HepG2 (cell line): Measurements from ENCODE around the gene COA1. TPM values are rescaled to one million over a fixed set of nuclear protein-coding genes. Genes with fewer than 3 reads are reported as not detected.

Source experiments
- ATAC-seq: fragments of 200-7000 bp; cut with Tn5 transposase; 3 replicates; pipeline ENCODE4 v1.9.1; 2020; ENCODE audit warnings: mild to moderate bottlenecking, moderate library complexity
- BruUV-seq: library from RNA; stranded (reverse); fragments of 400-500 nt; replicated peaks from 2 replicates; lab custom pipeline; 2021; lab: Mats Ljungman, UMichigan
- CTCF ChIA-PET: fragments of 300-600 bp; formaldehyde crosslinking; extraction: SDS; loops from one replicate; lab custom pipeline; 2021; ENCODE audit warnings: low total read pairs, inconsistent platforms, low intra/inter-chr PET ratio; lab: Yijun Ruan, JAX
- POLR2A ChIA-PET: fragments of 350-600 bp; sonication (Branson Sonifier 250); formaldehyde crosslinking; loops from one replicate; lab custom pipeline; 2020; ENCODE audit warnings: antibody characterized with exemption, inconsistent platforms; lab: Yijun Ruan, JAX
- DNase-seq: peaks from one replicate; pipeline ENCODE4 v3.0.0-alpha.2; 2015; ENCODE audit warnings: low spot score
- FAIRE-seq: peaks from 3 replicates; lab custom pipeline; 2011; peaks lifted over from hg19 to GRCh38; lab: Jason Lieb, UNC
- H2AFZ ChIP-seq: one replicate; pipeline ENCODE4 v1.6.1; 2011; ENCODE audit warnings: low read length, inconsistent platforms
- H3K27ac ChIP-seq: fragments of 300-600 bp; 3 replicates; pipeline ENCODE4 v1.8.0; 2011; ENCODE audit warnings: mixed run types, mild to moderate bottlenecking, mixed read lengths, low read length, inconsistent platforms; ENCODE audit not compliant: insufficient read depth; ENCODE audit errors: extremely low read length
- H3K27me3 ChIP-seq, 2 experiments: fragments of 200-600 bp in 1 of 2; 2 replicates in 1 of 2; 3 replicates in 1 of 2; pipeline versions ENCODE4 v1.6.0 to v1.8.0; 2011; ENCODE audit warnings: low read length in 2 of 2, mild to moderate bottlenecking in 2 of 2, moderate library complexity in 2 of 2, inconsistent platforms in 1 of 2; ENCODE audit not compliant: insufficient read depth in 2 of 2, control insufficient read depth in 1 of 2
- H3K36me3 ChIP-seq, 2 experiments: fragments of 200-600 bp in 1 of 2; replicated peaks in 1 of 2; 2 replicates in 1 of 2; 3 replicates in 1 of 2; pipeline versions ENCODE4 v1.5.1 to v1.8.0; 2011; ENCODE audit warnings: low read length in 2 of 2, inconsistent platforms in 1 of 2; ENCODE audit not compliant: insufficient read depth in 2 of 2, control insufficient read depth in 1 of 2
- H3K4me1 ChIP-seq: 2 replicates; pipeline ENCODE4 v1.5.1; 2012; ENCODE audit warnings: low read length, inconsistent platforms; ENCODE audit not compliant: insufficient read depth
- H3K4me2 ChIP-seq: 2 replicates; pipeline ENCODE4 v1.6.0; 2011; ENCODE audit warnings: low read depth, low read length, inconsistent platforms
- H3K4me3 ChIP-seq, 3 experiments: fragments of 200-600 bp in 1 of 3; sonication (generic), shearing (Covaris generic) in 1 of 3; replicated peaks in 1 of 3; 2 replicates each; pipeline ENCODE4 v1.5.1; 2011 to 2016; ENCODE audit warnings: low read length in 3 of 3, inconsistent platforms in 2 of 3, low read depth in 2 of 3, mild to moderate bottlenecking in 2 of 3, control low read depth in 1 of 3, mixed read lengths in 1 of 3; ENCODE audit not compliant: insufficient read depth in 1 of 3
- H3K79me2 ChIP-seq: one replicate; pipeline ENCODE4 v1.6.1; 2011; ENCODE audit warnings: low read length, inconsistent platforms; ENCODE audit not compliant: insufficient read depth
- H3K9ac ChIP-seq: 2 replicates; pipeline ENCODE4 v1.6.0; 2011; ENCODE audit warnings: mild to moderate bottlenecking, low read depth, low read length, inconsistent platforms; ENCODE audit not compliant: insufficient read depth
- H3K9me3 ChIP-seq: 2 replicates; pipeline ENCODE4 v1.5.1; 2012; ENCODE audit warnings: mild to moderate bottlenecking, low read length
- H4K20me1 ChIP-seq: 2 replicates; pipeline ENCODE4 v1.6.0; 2011; ENCODE audit warnings: inconsistent platforms, mild to moderate bottlenecking, low read length, moderate library complexity; ENCODE audit not compliant: insufficient read depth
- ASH2L ChIP-seq: fragments of 300-600, 200-600 bp; sonication (generic); IDR thresholded peaks from 2 replicates; pipeline ENCODE4 v1.7.0; 2017; ENCODE audit warnings: low read depth, mild to moderate bottlenecking, moderate library complexity, mixed read lengths, low read length; ENCODE audit not compliant: insufficient read length
- CTCF ChIP-seq: sonication (generic); formaldehyde crosslinking; IDR thresholded peaks from 2 replicates; pipeline ENCODE4 v1.5.0; 2020; ENCODE audit warnings: mild to moderate bottlenecking, missing genetic modification reagents, moderate library complexity
- DMTF1 ChIP-seq: sonication (generic); formaldehyde crosslinking; IDR thresholded peaks from 2 replicates; pipeline ENCODE4 v1.4.0; 2020; ENCODE audit warnings: mild to moderate bottlenecking, missing genetic modification reagents
- EHMT2 ChIP-seq: fragments of 200-600 bp; sonication (generic); IDR thresholded peaks from 2 replicates; pipeline ENCODE4 v1.7.0; 2017; ENCODE audit warnings: antibody characterized with exemption, low read depth, low read length, borderline replicate concordance
- FOXK2 ChIP-seq: fragments of 450-650 bp; IDR thresholded peaks from 2 replicates; pipeline ENCODE4 v1.6.1; 2016
- GFI1 ChIP-seq: sonication (generic); formaldehyde crosslinking; IDR thresholded peaks from 2 replicates; pipeline ENCODE4 v1.5.0; 2020; ENCODE audit warnings: missing genetic modification reagents, mild to moderate bottlenecking, borderline replicate concordance
- SIX4 ChIP-seq: sonication (generic); formaldehyde crosslinking; IDR thresholded peaks from 2 replicates; pipeline ENCODE4 v1.4.0; 2020; ENCODE audit warnings: missing genetic modification reagents
- ZBTB7B ChIP-seq: sonication (generic); formaldehyde crosslinking; IDR thresholded peaks from 2 replicates; pipeline ENCODE4 v1.4.0; 2020; ENCODE audit warnings: missing genetic modification reagents
- ZNF460 ChIP-seq: sonication (generic); formaldehyde crosslinking; IDR thresholded peaks from 2 replicates; pipeline ENCODE4 v1.5.1; 2020; ENCODE audit warnings: missing genetic modification reagents, mild to moderate bottlenecking, borderline replicate concordance
- ZNF580 ChIP-seq: IDR thresholded peaks from 2 replicates; pipeline ENCODE4 v1.6.1; 2016; ENCODE audit warnings: low read depth, borderline replicate concordance
- WGBS: methylation state at CpG from one replicate; pipeline ENCODE4 v1.1.6; 2017; ENCODE audit warnings: low lambda C conversion rate; 5-methylcytosine and 5-hydroxymethylcytosine counted together
- in situ Hi-C: cut with HindIII; loops from 2 replicates; pipeline ENCODE4 v1.10.0; 2017; ENCODE audit warnings: low pct_unique_long_range_greater_than_20kb; ENCODE audit not compliant: extremely low pct_ligation_motif_present
- intact Hi-C: fragments of 100-400 bp; cut with micrococcal nuclease; formaldehyde crosslinking; loops from one replicate; pipeline ENCODE4 v1.10.0; 2022; ENCODE audit not compliant: unreplicated experiment
- polyA plus RNA-seq, 8 experiments: library from polyadenylated mRNA; depleted of rRNA in 3 of 8; stranded (reverse) in 7 of 8; unstranded in 1 of 8; fragments of >200 nt; fragmentation: Illumina TruSeq in 4 of 8; extraction: Trizol in 4 of 8; gene quantifications; 2 replicates each; pipeline versions ENCODE4 v1.2.1 to v1.2.3, GENCODE V29; 2011 to 2016; ENCODE audit warnings: low read depth in 4 of 8, missing spikeins in 1 of 8, mixed read lengths in 1 of 8; ENCODE audit not compliant: insufficient read depth in 1 of 8
- total RNA-seq, 5 experiments: library from RNA; depleted of rRNA; stranded (reverse); fragments of >200 nt; fragmentation: Illumina TruSeq; extraction: Trizol; gene quantifications; 2 replicates each; pipeline ENCODE4 v1.2.3, GENCODE V29; 2016; ENCODE audit warnings: low read depth in 1 of 5

The COA1 gene
- total and polyA plus RNA-seq, 2 of the 13 experiments (the other 11 are each of a cell fraction or from before 2014, with no cell fraction given): 33.2 to 65.7 TPM

- CTCF ChIA-PET: no interaction called here
- H3K4me3 ChIP-seq: peak overlapping the region in 2 of 3 experiments; percentile 45 to 47; a peak in 4 of 6 replicates
- peaks cover 31% of the 10 kb centered on the region for H3K79me2 ChIP-seq
- no TSS peak for BruUV-seq
- TF ChIP-seq ZNF460 (no peak), GFI1 (CRISPR knock-in tag) (peak; percentile 16; the same call in 1 of the 2 replicates), FOXK2 (no peak), ASH2L (peak; percentile 7), EHMT2 (0 out of 2 replicates have a peak, but pooled peaks have one; percentile 4), SIX4 (CRISPR knock-in tag) (0 out of 2 replicates have a peak, but pooled peaks have one; percentile 31)
- H3K9ac ChIP-seq: peak overlapping the region; percentile 60
- no peaks in the 10 kb centered on the region; a peak in 1 of 5 replicates for H3K27me3 ChIP-seq
- WGBS: 14% methylated on average over 9 of the region's 9 CpGs
- ATAC-seq (peak; percentile 70), FAIRE-seq (no peak), DNase-seq (peak; percentile 58)
- in situ Hi-C loops (no loop called here), intact Hi-C loops (loop anchor here (2.0 kb wide), 1 partner anchor 35 kb away; the partner anchor contains the start of gene COA1)
- H3K4me2 ChIP-seq: peak overlapping the region; percentile 87
- no peaks in the 10 kb centered on the region for H3K9me3 ChIP-seq
- H3K4me1 ChIP-seq: peaks cover 96% of the 10 kb centered on the region
- peak overlapping the region; percentile 82 for H3K27ac ChIP-seq
- no peak overlapping the region for H2AFZ ChIP-seq
- no peaks in the 10 kb centered on the region for H4K20me1 ChIP-seq
- H3K36me3 ChIP-seq: no peaks in the 10 kb centered on the region
- POLR2A ChIA-PET: interaction anchor here (0.6 to 3.2 kb wide), 6 partner anchors 15 to 1255 kb away, joined by 3 to 23 read pairs (median 6); partner anchors contain the start of genes COA1 and MRPS24
Observed at GRCh38 chr7:43764039-43764761, 34.9 kb upstream of the COA1 start.

- FAIRE-seq: no peak
Observed at GRCh38 chr7:43763183-43763582, 33.9 kb upstream of the COA1 start.

More at GRCh38 chr7:43763183-43763582, 33.9 kb upstream of the COA1 start:
- H3K36me3 ChIP-seq: no peaks in the 10 kb centered on the region
- intact Hi-C loops: no loop called here
- no peak overlapping the region for H2AFZ ChIP-seq
- CTCF ChIA-PET: no interaction called here
- peak overlapping the region; percentile 82 for H3K27ac ChIP-seq
- no peak for DNase-seq
- peak overlapping the region; percentile 87; the same call in 1 of the 2 replicates for H3K4me2 ChIP-seq
- no TSS peak for BruUV-seq
- POLR2A ChIA-PET: interaction anchor here (3.2 kb wide), 1 partner anchor 16 kb away, joined by 8 read pairs; no protein-coding TSS in a partner anchor
- H3K9me3 ChIP-seq: no peaks in the 10 kb centered on the region
- H3K27me3 ChIP-seq: no peaks in the 10 kb centered on the region; a peak in 1 of 5 replicates
- no peaks in the 10 kb centered on the region for H4K20me1 ChIP-seq
- no peak overlapping the region for H3K9ac ChIP-seq
- H3K4me3 ChIP-seq: no peak overlapping the region
- H3K79me2 ChIP-seq: peaks cover 34% of the 10 kb centered on the region
- TF ChIP-seq ZNF580 (CRISPR knock-in tag): 0 out of 2 replicates have a peak, but pooled peaks have one; percentile 31
- peak; percentile 24; the same call in 1 of the 2 replicates for TF ChIP-seq CTCF (CRISPR knock-in tag)
- no peak for TF ChIP-seq DMTF1 (CRISPR knock-in tag)
- 0 out of 2 replicates have a peak, but pooled peaks have one; percentile 25 for TF ChIP-seq ZBTB7B
- ATAC-seq: no peak
- H3K4me1 ChIP-seq: peaks cover 86% of the 10 kb centered on the region
- 78% methylated on average over 3 of the region's 3 CpGs for WGBS
- in situ Hi-C loops: no loop called here
